ENCODE measurements around the gene RHOF.

- TF ChIP-seq CTCF (IDR thresholded peaks at IDR 0.05) (no peak), POLR2A (IDR thresholded peaks at IDR 0.05) (no peak), POLR2AphosphoS5 (IDR thresholded peaks at IDR 0.05) (no peak)
Observed at GRCh38 chr12:121733849-121734248, 59.6 kb downstream of the RHOF start.

Data from prostate gland (tissue), 2 donors.